Activated naive CD4-positive, alpha-beta T cell treated with anti-CD3 and anti-CD28 coated beads for 36 hours (primary cell): Measurements from ENCODE around the gene SMOC2. TPM values are rescaled to one million over a fixed set of nuclear protein-coding genes. Genes with fewer than 3 reads are reported as not detected.

Experiments used
- CTCF ChIA-PET: fragments of 350-600 bp; sonication (Branson Sonifier 250); formaldehyde crosslinking; loops from one replicate; lab custom pipeline; 2021; ENCODE audit warnings: antibody characterized with exemption; lab: Charles Lee
- DNase-seq: peaks from one replicate; pipeline ENCODE4 v3.0.0-alpha.2; 2020
- H3K27ac Mint-ChIP-seq: one replicate; pipeline ENCODE4 v1.8.0; 2021; ENCODE audit warnings: mild to moderate bottlenecking, mixed read lengths
- H3K27me3 Mint-ChIP-seq: one replicate; pipeline ENCODE4 v1.8.0; 2021; ENCODE audit warnings: low read depth, mixed read lengths
- H3K36me3 Mint-ChIP-seq: one replicate; pipeline ENCODE4 v1.8.0; 2021; ENCODE audit warnings: low read depth, mixed read lengths
- H3K4me1 Mint-ChIP-seq: one replicate; pipeline ENCODE4 v1.8.0; 2021; ENCODE audit warnings: low read depth, mixed read lengths
- H3K4me3 Mint-ChIP-seq: one replicate; pipeline ENCODE4 v1.8.0; 2021; ENCODE audit warnings: mild to moderate bottlenecking, moderate library complexity, mixed read lengths
- H3K9me3 Mint-ChIP-seq: one replicate; pipeline ENCODE4 v1.8.0; 2021; ENCODE audit warnings: mixed read lengths
- intact Hi-C: fragments of 100-400 bp; cut with micrococcal nuclease; formaldehyde crosslinking; loops from one replicate; pipeline ENCODE4 v1.15.1; 2023
- total RNA-seq, 2 experiments: library from RNA; stranded (reverse); gene quantifications; one replicate each; pipeline ENCODE4 v1.2.3, GENCODE V29; 2021

SMOC2 gene
- total RNA-seq, 2 experiments from 2014 or later = not detected

GRCh38 chr6:168628176-168628553 is 187.2 kb downstream of the SMOC2 start:
- H3K27ac Mint-ChIP-seq = no peak overlapping the region
- H3K4me3 Mint-ChIP-seq = no peak overlapping the region
- no peaks in the 10 kb centered on the region for H3K9me3 Mint-ChIP-seq
- intact Hi-C loops = loop anchor here (10.0 kb wide), 1 partner anchor 257 kb away; no protein-coding TSS in a partner anchor
- H3K27me3 Mint-ChIP-seq = peaks cover 7% of the 10 kb centered on the region
- no peaks in the 10 kb centered on the region for H3K4me1 Mint-ChIP-seq
- CTCF ChIA-PET = no interaction called here
- H3K36me3 Mint-ChIP-seq = no peaks in the 10 kb centered on the region
- no peak for DNase-seq

- Mint-ChIP-seq H3K27me3 (peaks cover 12% of the 10 kb centered on the region), H3K27ac (no peak overlapping the region), H3K4me1 (no peaks in the 10 kb centered on the region), H3K4me3 (no peak overlapping the region), H3K36me3 (no peaks in the 10 kb centered on the region), H3K9me3 (peaks cover 3% of the 10 kb centered on the region)
- CTCF ChIA-PET = no interaction called here
- DNase-seq = no peak
- intact Hi-C loops = loop anchor here (10.0 kb wide), 1 partner anchor 256 kb away; no protein-coding TSS in a partner anchor
These were observed 187.8 kb downstream of the SMOC2 start for GRCh38 chr6:168628732-168629245.

- H3K9me3 Mint-ChIP-seq = peaks cover 3% of the 10 kb centered on the region
- H3K27me3 Mint-ChIP-seq = peaks cover 17% of the 10 kb centered on the region
- intact Hi-C loops = no loop called here
These were observed 190.6 kb downstream of the SMOC2 start for GRCh38 chr6:168631564-168631963.

GRCh38 chr6:168632694-168633093 is 191.7 kb downstream of the SMOC2 start:
- H3K4me3 Mint-ChIP-seq = no peak overlapping the region
- CTCF ChIA-PET = no interaction called here
- intact Hi-C loops = no loop called here
- DNase-seq = no peak
- H3K36me3 Mint-ChIP-seq = no peaks in the 10 kb centered on the region
- H3K9me3 Mint-ChIP-seq = peaks cover 3% of the 10 kb centered on the region
- H3K27ac Mint-ChIP-seq = no peak overlapping the region
- H3K27me3 Mint-ChIP-seq = peaks cover 19% of the 10 kb centered on the region
- H3K4me1 Mint-ChIP-seq = no peaks in the 10 kb centered on the region

More at GRCh38 chr6:168631564-168631963, 190.6 kb downstream of the SMOC2 start:
- CTCF ChIA-PET = no interaction called here
- Mint-ChIP-seq H3K36me3 (no peaks in the 10 kb centered on the region), H3K4me3 (no peak overlapping the region), H3K4me1 (no peaks in the 10 kb centered on the region), H3K27ac (no peak overlapping the region)
- DNase-seq = no peak

DNA sequence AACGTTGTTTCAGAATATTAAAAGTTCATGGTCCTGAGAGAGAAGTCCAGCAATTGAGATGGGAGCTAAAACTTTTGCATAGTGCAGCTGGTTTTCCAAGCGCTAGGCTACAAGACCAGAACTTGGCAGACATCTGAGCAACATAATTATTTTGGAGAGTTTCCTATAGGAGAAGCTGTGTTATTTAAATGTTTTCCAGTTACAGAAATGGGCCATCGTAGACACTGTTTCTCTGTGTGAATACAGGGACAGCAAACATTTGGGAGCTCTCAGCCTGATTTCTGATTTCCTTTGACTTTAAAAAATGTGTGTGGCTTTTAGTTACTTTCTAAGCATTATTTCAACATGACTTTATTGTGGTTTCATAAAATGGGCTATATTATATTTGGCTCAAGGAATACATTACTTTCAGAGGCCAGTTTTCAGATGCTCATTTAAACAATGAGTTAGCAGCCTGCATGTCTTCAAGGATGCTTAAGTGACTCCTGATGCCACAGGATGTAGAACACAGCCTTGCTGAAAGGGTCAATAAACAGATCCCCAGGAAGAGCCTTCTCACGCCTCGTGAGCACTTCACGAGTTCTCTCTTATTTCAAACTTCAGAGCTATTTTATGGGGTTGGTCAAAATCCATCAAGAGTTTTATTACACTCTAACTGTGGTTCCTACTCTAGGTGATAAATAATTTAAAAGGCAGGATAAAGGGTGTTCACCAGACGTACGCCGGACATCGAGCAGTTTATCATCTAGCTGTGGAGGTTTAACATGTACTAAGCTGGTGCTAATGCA is 193.8 kb downstream of the SMOC2 start:
- no peak for DNase-seq
- Mint-ChIP-seq H3K4me3 (no peak overlapping the region), H3K9me3 (peaks cover 3% of the 10 kb centered on the region), H3K27ac (no peak overlapping the region), H3K4me1 (no peaks in the 10 kb centered on the region), H3K27me3 (peaks cover 29% of the 10 kb centered on the region), H3K36me3 (no peaks in the 10 kb centered on the region)
- intact Hi-C loops = no loop called here
- CTCF ChIA-PET = no interaction called here

DNA sequence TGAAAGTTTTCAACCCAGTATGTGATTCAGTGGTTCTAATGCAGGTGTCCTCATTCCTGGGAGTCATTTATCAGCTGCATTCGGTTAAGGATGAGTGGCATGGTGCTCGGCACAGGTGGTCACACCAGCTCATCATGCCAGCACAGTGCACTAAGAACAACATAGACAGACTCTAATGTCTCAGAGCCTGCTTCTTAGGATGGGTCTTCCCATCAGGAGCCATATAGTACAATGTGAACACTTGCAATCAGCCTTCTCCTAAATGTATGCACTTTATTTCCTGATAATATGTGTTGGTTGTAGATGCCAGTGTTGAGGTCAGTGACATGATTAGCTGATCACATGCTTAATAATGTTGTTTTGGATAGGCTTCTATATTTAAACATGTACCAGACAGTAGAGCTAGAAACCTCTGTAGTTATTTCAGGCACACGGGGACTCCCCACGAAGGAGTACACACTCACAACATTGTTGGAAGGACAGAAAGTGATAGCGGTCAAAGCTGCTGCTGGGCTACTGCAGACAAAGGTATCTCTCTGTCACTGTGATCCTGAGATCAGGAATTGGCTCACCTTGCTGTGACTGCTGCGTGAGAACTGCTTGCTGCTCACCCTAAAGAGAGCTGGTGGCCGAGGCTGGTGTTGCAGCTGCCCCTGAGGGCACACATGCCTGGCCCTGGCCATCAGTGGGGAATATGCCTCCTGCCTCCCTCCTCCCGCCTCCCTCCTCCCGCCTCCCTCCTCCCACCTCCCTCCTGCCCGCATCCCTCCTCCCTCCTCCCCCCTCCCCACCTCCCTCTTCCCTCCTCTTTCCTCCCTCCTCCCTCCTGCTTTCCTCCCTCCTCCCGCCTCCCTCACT is 195.4 kb downstream of the SMOC2 start:
- peaks cover 34% of the 10 kb centered on the region for H3K27me3 Mint-ChIP-seq
- no peaks in the 10 kb centered on the region for H3K4me1 Mint-ChIP-seq
- no peaks in the 10 kb centered on the region for H3K36me3 Mint-ChIP-seq
- no peak overlapping the region for H3K27ac Mint-ChIP-seq
- DNase-seq = no peak
- H3K9me3 Mint-ChIP-seq = peaks cover 3% of the 10 kb centered on the region
- no peak overlapping the region for H3K4me3 Mint-ChIP-seq
- intact Hi-C loops = no loop called here
- CTCF ChIA-PET = interaction anchor here (0.6 to 1.3 kb wide), 2 partner anchors 8 to 227 kb away, joined by 4 to 9 read pairs; no protein-coding TSS in a partner anchor

DNA sequence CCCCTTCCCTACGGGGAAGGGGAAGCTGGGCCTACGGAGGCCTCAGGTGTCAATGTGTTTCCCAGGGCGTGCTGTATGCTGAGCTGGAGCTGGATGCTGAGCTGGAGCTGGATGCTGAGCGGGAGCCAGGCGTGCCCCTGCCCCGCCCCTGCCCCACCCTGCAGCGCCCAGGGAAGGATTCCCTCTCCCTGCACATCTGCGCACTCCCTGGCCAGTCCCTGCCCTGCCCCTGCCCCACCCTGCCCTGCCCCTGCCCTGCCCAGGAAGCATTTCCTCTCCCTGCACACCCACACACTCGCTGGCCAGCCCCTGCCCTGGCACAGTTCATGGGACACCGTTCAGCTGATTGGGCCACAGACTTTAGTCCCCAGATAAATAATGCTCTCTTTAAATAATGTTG is 196.8 kb downstream of the SMOC2 start:
- H3K36me3 Mint-ChIP-seq = no peaks in the 10 kb centered on the region
- H3K9me3 Mint-ChIP-seq = peaks cover 3% of the 10 kb centered on the region
- peaks cover 31% of the 10 kb centered on the region for H3K27me3 Mint-ChIP-seq
- no peak overlapping the region for H3K4me3 Mint-ChIP-seq
- CTCF ChIA-PET = no interaction called here
- intact Hi-C loops = no loop called here
- no peak for DNase-seq
- no peak overlapping the region for H3K27ac Mint-ChIP-seq
- H3K4me1 Mint-ChIP-seq = no peaks in the 10 kb centered on the region

GRCh38 chr6:168638468-168639271 is 197.7 kb downstream of the SMOC2 start:
- Mint-ChIP-seq H3K4me3 (no peak overlapping the region), H3K27ac (no peak overlapping the region), H3K36me3 (no peaks in the 10 kb centered on the region), H3K4me1 (no peaks in the 10 kb centered on the region), H3K27me3 (peaks cover 25% of the 10 kb centered on the region), H3K9me3 (no peaks in the 10 kb centered on the region)
- no peak for DNase-seq
- CTCF ChIA-PET = no interaction called here
- intact Hi-C loops = no loop called here

- Mint-ChIP-seq H3K9me3 (no peaks in the 10 kb centered on the region), H3K36me3 (no peaks in the 10 kb centered on the region), H3K27ac (no peak overlapping the region), H3K27me3 (peaks cover 22% of the 10 kb centered on the region), H3K4me1 (no peaks in the 10 kb centered on the region), H3K4me3 (no peak overlapping the region)
- intact Hi-C loops = no loop called here
- CTCF ChIA-PET = no interaction called here
- no peak for DNase-seq
These were observed 199.2 kb downstream of the SMOC2 start for GRCh38 chr6:168640181-168640580.

DNA sequence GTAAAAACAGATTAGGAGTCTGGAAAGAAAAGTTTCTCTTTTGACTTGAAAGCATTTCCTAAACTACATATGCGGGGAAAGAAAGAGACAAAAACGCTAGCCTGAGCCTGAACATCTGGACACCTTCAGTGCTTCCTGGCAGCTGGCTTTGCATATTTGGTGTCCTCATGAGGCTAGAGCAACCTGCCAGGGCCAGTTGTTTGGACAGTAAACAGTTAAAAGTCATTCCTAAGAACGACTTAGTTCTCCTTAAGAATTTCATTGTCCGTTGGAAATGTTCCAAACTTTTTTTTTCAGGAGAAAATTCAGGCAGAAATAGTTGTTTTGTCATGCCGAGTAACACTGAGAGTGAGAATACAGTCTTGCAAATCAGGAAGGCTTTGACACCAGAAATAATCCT is 199.8 kb downstream of the SMOC2 start:
- Mint-ChIP-seq H3K27ac (no peak overlapping the region), H3K27me3 (peaks cover 22% of the 10 kb centered on the region), H3K4me3 (no peak overlapping the region), H3K36me3 (no peaks in the 10 kb centered on the region), H3K9me3 (no peaks in the 10 kb centered on the region), H3K4me1 (no peaks in the 10 kb centered on the region)
- intact Hi-C loops = no loop called here
- DNase-seq = no peak
- CTCF ChIA-PET = no interaction called here

- Mint-ChIP-seq H3K4me1 (no peaks in the 10 kb centered on the region), H3K27me3 (peaks cover 19% of the 10 kb centered on the region), H3K4me3 (no peak overlapping the region), H3K9me3 (no peaks in the 10 kb centered on the region), H3K36me3 (no peaks in the 10 kb centered on the region), H3K27ac (no peak overlapping the region)
- intact Hi-C loops = no loop called here
- CTCF ChIA-PET = no interaction called here
- DNase-seq = no peak
These were observed 200.5 kb downstream of the SMOC2 start for GRCh38 chr6:168641446-168641845.

DNA sequence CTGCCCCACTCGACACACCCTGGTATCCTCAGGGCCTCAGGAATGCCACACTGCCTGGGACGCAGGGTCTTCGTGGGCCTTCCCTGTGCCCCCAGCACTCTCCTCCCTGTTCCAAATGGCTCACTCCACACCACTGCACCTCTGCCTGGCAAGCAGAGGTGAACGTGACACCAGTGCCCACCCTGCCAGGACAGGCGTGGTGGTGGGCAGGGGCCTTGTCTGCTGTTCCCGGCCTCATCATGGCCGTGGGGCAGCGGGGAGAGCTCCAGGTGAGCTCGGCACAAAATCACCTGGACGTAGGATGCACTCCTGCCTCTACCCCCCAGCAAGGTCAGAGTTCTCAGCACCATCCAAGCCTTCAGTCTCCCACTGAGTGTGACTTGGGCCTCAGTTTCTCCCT is 202.4 kb downstream of the SMOC2 start:
- no peak overlapping the region for H3K27ac Mint-ChIP-seq
- no peaks in the 10 kb centered on the region for H3K36me3 Mint-ChIP-seq
- H3K4me3 Mint-ChIP-seq = no peak overlapping the region
- no peak for DNase-seq
- peaks cover 15% of the 10 kb centered on the region for H3K27me3 Mint-ChIP-seq
- intact Hi-C loops = no loop called here
- CTCF ChIA-PET = no interaction called here
- no peaks in the 10 kb centered on the region for H3K9me3 Mint-ChIP-seq
- no peaks in the 10 kb centered on the region for H3K4me1 Mint-ChIP-seq
